ENCODE measurements around the gene PRM1. TPM values are rescaled to one million over a fixed set of nuclear protein-coding genes. Genes with fewer than 3 reads are reported as not detected.

PRM1 gene
- total RNA-seq, 1 experiment from 2014 or later: not detected

- H3K4me3 Mint-ChIP-seq: no peak overlapping the region
- no peak overlapping the region for H3K18ac ChIP-seq (ENCODE audit: insufficient read length, low read depth, low read length)
These were observed 10.4 kb downstream of the PRM1 start for GRCh38 chr16:11270602-11271162.

More at GRCh38 chr16:11270602-11271162, 10.4 kb downstream of the PRM1 start:
- Histone ChIP-seq H4K20me1 (ENCODE audit: control insufficient read depth, insufficient read depth, insufficient read length) (no peaks in the 10 kb centered on the region), H3K27me3 (ENCODE audit: insufficient read depth, low read length) (no peaks in the 10 kb centered on the region), H3K4ac (ENCODE audit: low read depth, low read length) (no peak overlapping the region), H2BK5ac (ENCODE audit: insufficient read length, low read length) (no peak overlapping the region), H3K4me1 (ENCODE audit: insufficient read depth, low read length) (no peaks in the 10 kb centered on the region), H2AFZ (ENCODE audit: low read length) (no peak overlapping the region), H3T11ph (ENCODE audit: low read length) (no peak overlapping the region), H3K56ac (ENCODE audit: insufficient read length, low read depth, low read length) (no peak overlapping the region), H4K91ac (ENCODE audit: insufficient read length, low read depth, low read length) (no peak overlapping the region), H3K9me3 (ENCODE audit: control insufficient read depth, low read depth, low read length) (no peaks in the 10 kb centered on the region), H3K79me1 (ENCODE audit: insufficient read depth, low read depth, low read length, poor library complexity, severe bottlenecking) (no peaks in the 10 kb centered on the region), H4K5ac (ENCODE audit: insufficient read length, low read depth, low read length) (no peak overlapping the region), H3K27ac (ENCODE audit: insufficient read length, low read depth, low read length) (no peak overlapping the region), H2AK5ac (ENCODE audit: insufficient read length, low read length) (no peak overlapping the region), H3K23me2 (ENCODE audit: insufficient read length, low read depth, low read length, poor library complexity, severe bottlenecking) (no peaks in the 10 kb centered on the region), H4K8ac (replicated peaks; ENCODE audit: insufficient read length, low read depth, low read length) (no peak overlapping the region), H2BK120ac (ENCODE audit: low read depth, low read length, poor library complexity, severe bottlenecking) (no peak overlapping the region), H2BK20ac (ENCODE audit: low read depth, low read length, poor library complexity, severe bottlenecking) (no peak overlapping the region), H3K79me2 (ENCODE audit: insufficient read depth, low read length) (no peaks in the 10 kb centered on the region), H3K4me2 (ENCODE audit: insufficient read depth, insufficient read length, low read length) (no peak overlapping the region), H3K14ac (ENCODE audit: insufficient read depth, low read length) (no peak overlapping the region), H2BK15ac (ENCODE audit: low read depth, low read length) (no peak overlapping the region), H3K23ac (ENCODE audit: insufficient read length, low read depth, low read length) (no peak overlapping the region), H3K9ac (ENCODE audit: extremely low read depth, insufficient read length, low read length) (no peak overlapping the region), H2BK12ac (ENCODE audit: insufficient read length, low read depth, low read length) (no peak overlapping the region)
- peaks cover 6 to 10% of the 10 kb centered on the region in 2 experiments for H3K4me1 Mint-ChIP-seq
- TF ChIP-seq CTCF (conservative IDR thresholded peaks at IDR 0.05): no peak
- H3K9me3 Mint-ChIP-seq: no peaks in the 10 kb centered on the region; a peak in 1 of 5 replicates
- no peak overlapping the region for H3K27ac Mint-ChIP-seq
- no CpG with 5 or more reads among the region's 2 CpGs for WGBS (ENCODE audit: extremely low coverage, insufficient read length, low lambda C conversion rate)
- no peak for DNase-seq
- H3K27me3 Mint-ChIP-seq (ENCODE audit: low read depth): peaks cover 2% of the 10 kb centered on the region
- H3K36me3 Mint-ChIP-seq (ENCODE audit: insufficient read depth in 1 of 3, low read depth in 3 of 3): no peaks in the 10 kb centered on the region

Data from H9 (cell line).